NCI-H2227 treated with DMSO at 0.1 percent for 48 hours (cell line): ENCODE results near the gene CCL1.

ENCODE experiments used
- DNase-seq: peaks from one replicate; lab custom pipeline; 2025; lab: John Stamatoyannopoulos, UW

The CCL1 gene

GRCh38 chr17:34383216-34383615 lies 20.2 kb upstream of the CCL1 start:
- DNase-seq: no peak

GRCh38 chr17:34382621-34383124 lies 19.6 kb upstream of the CCL1 start:
- no peak for DNase-seq

- no peak for DNase-seq
Measured at GRCh38 chr17:34379868-34380267, 16.8 kb upstream of the CCL1 start.

- DNase-seq: no peak
Measured at GRCh38 chr17:34378664-34379101, 15.7 kb upstream of the CCL1 start.

- no peak for DNase-seq
Measured at GRCh38 chr17:34377078-34377823, 14.2 kb upstream of the CCL1 start.

- DNase-seq: no peak
Measured at GRCh38 chr17:34375426-34375997, 12.5 kb upstream of the CCL1 start.

GRCh38 chr17:34374457-34374856 lies 11.4 kb upstream of the CCL1 start:
- no peak for DNase-seq

- DNase-seq: no peak
Measured at GRCh38 chr17:34371405-34372100, 8.5 kb upstream of the CCL1 start.

- DNase-seq: no peak
Measured at GRCh38 chr17:34370997-34371395, 8.0 kb upstream of the CCL1 start.

- no peak for DNase-seq
Measured at GRCh38 chr17:34370376-34370996, 7.5 kb upstream of the CCL1 start.

GRCh38 chr17:34369571-34369970 lies 6.5 kb upstream of the CCL1 start:
- no peak for DNase-seq

- no peak for DNase-seq
Measured at GRCh38 chr17:34368946-34369500, 6.0 kb upstream of the CCL1 start.

GRCh38 chr17:34368196-34368945 lies 5.3 kb upstream of the CCL1 start:
- DNase-seq: no peak

GRCh38 chr17:34367486-34368195 lies 4.6 kb upstream of the CCL1 start:
- DNase-seq: no peak

- no peak for DNase-seq
Measured at GRCh38 chr17:34366529-34367107, 3.6 kb upstream of the CCL1 start.

- no peak for DNase-seq
Measured at GRCh38 chr17:34366010-34366409, 3.0 kb upstream of the CCL1 start.

GRCh38 chr17:34365340-34365739 lies 2.3 kb upstream of the CCL1 start:
- no peak for DNase-seq

- DNase-seq: no peak
Measured at GRCh38 chr17:34364751-34365150, 1.7 kb upstream of the CCL1 start.

GRCh38 chr17:34361478-34362061 lies 1.5 kb downstream of the CCL1 start:
- peak; percentile 86 for DNase-seq
